ENCODE data around the gene TASP1.
A peak's percentile ranks its signal among the peaks of the same experiment; 100 is the strongest.

Gene TASP1, protein sequence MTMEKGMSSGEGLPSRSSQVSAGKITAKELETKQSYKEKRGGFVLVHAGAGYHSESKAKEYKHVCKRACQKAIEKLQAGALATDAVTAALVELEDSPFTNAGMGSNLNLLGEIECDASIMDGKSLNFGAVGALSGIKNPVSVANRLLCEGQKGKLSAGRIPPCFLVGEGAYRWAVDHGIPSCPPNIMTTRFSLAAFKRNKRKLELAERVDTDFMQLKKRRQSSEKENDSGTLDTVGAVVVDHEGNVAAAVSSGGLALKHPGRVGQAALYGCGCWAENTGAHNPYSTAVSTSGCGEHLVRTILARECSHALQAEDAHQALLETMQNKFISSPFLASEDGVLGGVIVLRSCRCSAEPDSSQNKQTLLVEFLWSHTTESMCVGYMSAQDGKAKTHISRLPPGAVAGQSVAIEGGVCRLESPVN

GRCh38 chr20:13638496-13639149, at the start of gene TASP1:
Gene TASP1 (minus strand): TSS chr20:13638932. CDS start chr20:13630078, 8,854 bp downstream.
- Histone ChIP-seq H3K27ac (ENCODE audit: low read length) (peak within 1 kb of the TSS; percentile 56), H3K4me3 (ENCODE audit: low read length in 2 of 2) (peak within 1 kb of the TSS; percentile 97 to 100), H3K4me1 (ENCODE audit: control insufficient read depth, insufficient read depth, low read length) (peaks cover 5% of the 10 kb centered on the region), H3K9me3 (ENCODE audit: control insufficient read depth in 2 of 2, low read length in 2 of 2) (no peaks in the 10 kb centered on the region), H3K36me3 (ENCODE audit: control insufficient read depth in 2 of 2, insufficient read depth in 2 of 2, low read length in 2 of 2) (no peaks in the 10 kb centered on the region), H3K9ac (ENCODE audit: low read length in 2 of 2) (peak within 1 kb of the TSS; percentile 79 to 94), H3K27me3 (ENCODE audit: control insufficient read depth in 1 of 2, insufficient read depth in 2 of 2, low read length in 2 of 2) (peaks cover 0 to 5% of the 10 kb centered on the region in 2 donors)

DNA sequence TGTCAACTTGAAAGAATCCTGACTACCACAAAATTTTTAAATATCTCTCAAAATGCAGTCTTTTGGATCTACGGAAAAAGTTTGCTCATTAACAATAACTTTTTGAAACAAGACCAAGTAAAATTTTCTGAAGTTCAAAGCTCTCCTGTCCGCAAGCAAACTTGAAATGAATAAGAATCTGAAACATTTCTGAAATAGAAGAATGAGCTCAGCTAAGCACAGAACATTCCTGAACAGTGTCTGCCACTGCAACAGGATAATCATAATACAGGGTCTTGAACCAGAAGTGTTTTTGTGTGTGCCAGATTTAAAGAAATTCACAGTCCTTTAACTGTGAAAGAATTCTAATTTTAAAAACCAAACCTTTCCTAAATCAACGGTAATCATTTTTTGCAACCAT, 49.1 kb upstream of the TASP1 start:
- no peaks in the 10 kb centered on the region for H3K9me3 ChIP-seq (ENCODE audit: control insufficient read depth in 2 of 2, low read length in 2 of 2)
- no peaks in the 10 kb centered on the region for H3K27me3 ChIP-seq (ENCODE audit: control insufficient read depth in 1 of 2, insufficient read depth in 2 of 2, low read length in 2 of 2)
- no peak overlapping the region for H3K9ac ChIP-seq (ENCODE audit: low read length in 2 of 2)
- no peak overlapping the region for H3K4me3 ChIP-seq (ENCODE audit: low read length in 2 of 2)
- no peaks in the 10 kb centered on the region for H3K4me1 ChIP-seq (ENCODE audit: control insufficient read depth, insufficient read depth, low read length)
- H3K27ac ChIP-seq (ENCODE audit: low read length), result no peak overlapping the region
- H3K36me3 ChIP-seq (ENCODE audit: control insufficient read depth in 2 of 2, insufficient read depth in 2 of 2, low read length in 2 of 2), result no peaks in the 10 kb centered on the region

DNA sequence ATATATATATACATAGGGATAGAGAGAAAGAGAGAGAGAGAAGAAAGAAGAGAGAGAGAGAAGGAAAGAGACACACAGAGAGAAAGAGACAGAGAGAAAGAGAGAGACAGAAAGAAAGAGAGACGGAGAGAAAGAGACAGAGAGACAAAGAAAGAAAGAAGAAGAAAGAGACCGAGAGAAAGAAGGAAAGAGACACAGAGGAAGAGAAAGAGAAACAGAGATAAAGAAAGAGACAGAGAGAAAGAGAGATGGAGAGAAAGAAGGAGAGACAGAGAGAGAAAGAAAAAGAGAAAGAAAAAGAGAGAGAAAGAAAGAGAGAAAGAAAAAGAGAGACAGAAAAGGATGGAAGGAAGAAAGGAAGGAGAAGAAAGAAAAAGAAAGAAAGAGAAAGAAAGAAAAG, 46.9 kb upstream of the TASP1 start:
- no peaks in the 10 kb centered on the region for H3K4me1 ChIP-seq (ENCODE audit: control insufficient read depth, insufficient read depth, low read length)
- H3K9ac ChIP-seq (ENCODE audit: low read length in 2 of 2), result no peak overlapping the region
- no peaks in the 10 kb centered on the region for H3K27me3 ChIP-seq (ENCODE audit: control insufficient read depth in 1 of 2, insufficient read depth in 2 of 2, low read length in 2 of 2)
- H3K27ac ChIP-seq (ENCODE audit: low read length), result no peak overlapping the region
- H3K36me3 ChIP-seq (ENCODE audit: control insufficient read depth in 2 of 2, insufficient read depth in 2 of 2, low read length in 2 of 2), result no peaks in the 10 kb centered on the region
- no peaks in the 10 kb centered on the region for H3K9me3 ChIP-seq (ENCODE audit: control insufficient read depth in 2 of 2, low read length in 2 of 2)
- H3K4me3 ChIP-seq (ENCODE audit: low read length in 2 of 2), result no peak overlapping the region

DNA sequence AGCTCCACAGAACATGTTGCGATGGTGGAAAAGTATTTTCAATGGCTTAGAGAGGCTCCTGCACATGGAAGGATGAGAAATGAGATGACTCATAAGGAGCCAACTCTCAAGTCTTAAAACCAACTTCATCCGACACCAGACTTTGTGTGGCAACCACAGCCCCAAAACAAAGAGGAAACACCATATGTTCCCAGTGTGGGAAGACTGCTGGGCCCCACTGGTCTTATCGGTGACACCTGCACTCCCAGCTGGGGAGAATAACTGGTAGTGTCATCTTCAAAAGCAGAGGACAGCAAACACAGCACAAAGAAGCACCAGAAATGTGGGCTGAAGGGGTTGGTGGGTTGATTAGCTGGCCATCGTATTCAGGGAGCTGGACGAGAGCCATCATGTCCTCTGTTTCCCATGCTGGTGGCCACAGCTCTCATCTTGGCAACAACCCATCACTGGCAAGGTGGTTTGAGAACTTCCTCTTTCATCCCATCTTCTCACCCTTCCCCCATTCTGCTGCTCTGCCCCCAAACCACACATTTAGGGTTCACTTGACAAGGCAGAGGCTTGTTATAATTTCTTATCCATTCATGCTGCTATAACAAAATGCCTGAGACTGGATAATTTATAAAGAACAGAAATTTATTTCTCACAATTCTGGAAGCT, 46.0 kb upstream of the TASP1 start:
- no peaks in the 10 kb centered on the region for H3K36me3 ChIP-seq (ENCODE audit: control insufficient read depth in 2 of 2, insufficient read depth in 2 of 2, low read length in 2 of 2)
- H3K27me3 ChIP-seq (ENCODE audit: control insufficient read depth in 1 of 2, insufficient read depth in 2 of 2, low read length in 2 of 2), result no peaks in the 10 kb centered on the region
- H3K4me3 ChIP-seq (ENCODE audit: low read length in 2 of 2), result no peak overlapping the region
- H3K9me3 ChIP-seq (ENCODE audit: control insufficient read depth in 2 of 2, low read length in 2 of 2), result no peaks in the 10 kb centered on the region
- no peak overlapping the region for H3K27ac ChIP-seq (ENCODE audit: low read length)
- no peaks in the 10 kb centered on the region for H3K4me1 ChIP-seq (ENCODE audit: control insufficient read depth, insufficient read depth, low read length)
- no peak overlapping the region for H3K9ac ChIP-seq (ENCODE audit: low read length in 2 of 2)

GRCh38 chr20:13683833-13684232, 45.1 kb upstream of the TASP1 start:
- Histone ChIP-seq H3K9me3 (ENCODE audit: control insufficient read depth in 2 of 2, low read length in 2 of 2) (no peaks in the 10 kb centered on the region), H3K4me3 (ENCODE audit: low read length in 2 of 2) (no peak overlapping the region), H3K36me3 (ENCODE audit: control insufficient read depth in 2 of 2, insufficient read depth in 2 of 2, low read length in 2 of 2) (no peaks in the 10 kb centered on the region), H3K27ac (ENCODE audit: low read length) (no peak overlapping the region), H3K4me1 (ENCODE audit: control insufficient read depth, insufficient read depth, low read length) (no peaks in the 10 kb centered on the region), H3K9ac (ENCODE audit: low read length in 2 of 2) (no peak overlapping the region), H3K27me3 (ENCODE audit: control insufficient read depth in 1 of 2, insufficient read depth in 2 of 2, low read length in 2 of 2) (no peaks in the 10 kb centered on the region)

DNA sequence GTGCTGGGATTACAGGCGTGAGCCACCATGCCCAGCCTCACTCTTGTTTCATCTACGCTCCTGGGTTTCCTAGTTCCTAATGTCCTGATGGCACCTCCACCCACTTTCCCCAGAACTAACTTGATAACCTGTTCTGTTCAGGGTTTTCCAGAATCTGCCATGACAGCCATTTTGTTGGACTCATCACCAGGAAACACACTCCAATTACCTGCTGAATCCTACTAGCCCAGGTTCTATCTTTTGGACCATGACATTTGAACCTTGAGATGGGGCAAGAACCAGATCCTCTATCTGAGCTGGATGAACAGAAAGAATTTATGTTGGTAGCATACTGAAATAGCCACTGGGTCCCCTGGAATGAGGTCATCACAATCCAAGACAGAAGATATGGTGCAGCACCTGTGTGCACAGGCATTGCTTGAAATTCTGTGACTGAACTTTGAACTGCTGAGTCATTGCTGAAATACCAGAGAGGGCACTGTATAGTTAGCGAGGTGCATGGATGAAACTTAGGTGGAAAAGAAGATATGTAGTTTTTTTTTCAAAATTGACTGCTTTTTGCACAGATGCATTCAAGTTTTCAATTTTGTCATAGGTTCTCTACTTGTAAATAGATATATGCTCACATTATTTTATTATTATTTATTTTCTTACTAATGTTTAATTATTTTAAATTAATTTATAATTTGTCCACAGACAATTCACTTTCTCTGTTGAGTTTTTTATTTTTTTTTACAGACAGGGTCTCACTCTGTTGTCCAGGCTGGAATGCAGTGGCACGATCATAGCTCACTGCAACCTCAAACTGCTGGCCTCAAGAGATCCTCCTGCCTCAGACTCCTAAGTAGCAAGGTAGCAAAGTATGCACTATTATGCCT, 42.8 kb upstream of the TASP1 start:
- Histone ChIP-seq H3K27me3 (ENCODE audit: control insufficient read depth in 1 of 2, insufficient read depth in 2 of 2, low read length in 2 of 2) (no peaks in the 10 kb centered on the region), H3K4me3 (ENCODE audit: low read length in 2 of 2) (no peak overlapping the region), H3K4me1 (ENCODE audit: control insufficient read depth, insufficient read depth, low read length) (no peaks in the 10 kb centered on the region), H3K9ac (ENCODE audit: low read length in 2 of 2) (no peak overlapping the region), H3K27ac (ENCODE audit: low read length) (no peak overlapping the region), H3K9me3 (ENCODE audit: control insufficient read depth in 2 of 2, low read length in 2 of 2) (no peaks in the 10 kb centered on the region), H3K36me3 (ENCODE audit: control insufficient read depth in 2 of 2, insufficient read depth in 2 of 2, low read length in 2 of 2) (no peaks in the 10 kb centered on the region)

DNA sequence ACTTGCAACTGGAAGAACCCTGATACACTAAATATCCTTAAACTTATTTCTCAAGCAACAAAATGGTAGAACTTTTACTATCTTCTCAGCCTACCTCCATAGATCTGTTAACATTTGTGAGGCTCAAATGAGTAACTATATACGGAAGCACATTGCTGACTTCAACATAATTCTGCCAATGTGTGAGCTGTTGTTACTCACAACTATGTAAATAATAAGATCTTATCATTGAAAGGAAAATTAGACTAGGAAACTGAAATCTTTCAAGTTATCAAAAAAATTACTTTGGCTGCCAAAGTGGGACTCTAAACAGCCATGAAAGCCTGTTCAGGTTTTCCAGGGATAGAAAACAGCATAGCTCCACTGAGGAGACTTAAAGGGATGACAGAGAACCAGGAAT, 40.2 kb upstream of the TASP1 start:
- no peak overlapping the region for H3K27ac ChIP-seq (ENCODE audit: low read length)
- no peaks in the 10 kb centered on the region for H3K4me1 ChIP-seq (ENCODE audit: control insufficient read depth, insufficient read depth, low read length)
- H3K27me3 ChIP-seq (ENCODE audit: control insufficient read depth in 1 of 2, insufficient read depth in 2 of 2, low read length in 2 of 2), result no peaks in the 10 kb centered on the region
- no peak overlapping the region for H3K9ac ChIP-seq (ENCODE audit: low read length in 2 of 2)
- no peaks in the 10 kb centered on the region for H3K36me3 ChIP-seq (ENCODE audit: control insufficient read depth in 2 of 2, insufficient read depth in 2 of 2, low read length in 2 of 2)
- H3K4me3 ChIP-seq (ENCODE audit: low read length in 2 of 2), result no peak overlapping the region
- H3K9me3 ChIP-seq (ENCODE audit: control insufficient read depth in 2 of 2, low read length in 2 of 2), result no peaks in the 10 kb centered on the region

DNA sequence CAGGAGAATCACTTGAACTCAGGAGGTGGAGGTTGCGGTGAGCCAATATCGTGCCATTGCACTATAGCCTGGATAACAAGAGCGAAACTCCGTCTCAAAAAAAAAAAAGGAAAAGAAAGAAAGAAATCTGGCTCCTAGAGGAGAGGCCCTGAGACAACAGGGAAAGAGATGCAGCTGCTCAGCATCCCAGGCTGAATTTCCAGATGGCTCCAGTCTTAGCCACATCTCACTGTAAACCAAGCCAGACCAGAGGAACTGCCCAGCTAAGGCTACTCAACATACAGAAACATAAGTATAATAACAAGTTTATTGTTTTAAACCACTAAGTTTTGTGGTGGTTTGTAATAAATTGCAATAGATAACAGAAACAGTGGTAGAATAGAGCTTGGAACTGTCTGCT, 38.5 kb upstream of the TASP1 start:
- H3K4me3 ChIP-seq (ENCODE audit: low read length in 2 of 2), result no peak overlapping the region
- no peak overlapping the region for H3K9ac ChIP-seq (ENCODE audit: low read length in 2 of 2)
- H3K9me3 ChIP-seq (ENCODE audit: control insufficient read depth in 2 of 2, low read length in 2 of 2), result no peaks in the 10 kb centered on the region
- H3K27ac ChIP-seq (ENCODE audit: low read length), result no peak overlapping the region
- H3K4me1 ChIP-seq (ENCODE audit: control insufficient read depth, insufficient read depth, low read length), result no peaks in the 10 kb centered on the region
- no peaks in the 10 kb centered on the region for H3K36me3 ChIP-seq (ENCODE audit: control insufficient read depth in 2 of 2, insufficient read depth in 2 of 2, low read length in 2 of 2)
- no peaks in the 10 kb centered on the region for H3K27me3 ChIP-seq (ENCODE audit: control insufficient read depth in 1 of 2, insufficient read depth in 2 of 2, low read length in 2 of 2)

- no peak overlapping the region for H3K4me3 ChIP-seq (ENCODE audit: low read length in 2 of 2)
- H3K36me3 ChIP-seq (ENCODE audit: control insufficient read depth in 2 of 2, insufficient read depth in 2 of 2, low read length in 2 of 2), result no peaks in the 10 kb centered on the region
- H3K9me3 ChIP-seq (ENCODE audit: control insufficient read depth in 2 of 2, low read length in 2 of 2), result no peaks in the 10 kb centered on the region
- H3K27ac ChIP-seq (ENCODE audit: low read length), result no peak overlapping the region
- H3K27me3 ChIP-seq (ENCODE audit: control insufficient read depth in 1 of 2, insufficient read depth in 2 of 2, low read length in 2 of 2), result no peaks in the 10 kb centered on the region
- H3K4me1 ChIP-seq (ENCODE audit: control insufficient read depth, insufficient read depth, low read length), result no peaks in the 10 kb centered on the region
- no peak overlapping the region for H3K9ac ChIP-seq (ENCODE audit: low read length in 2 of 2)
Observed at GRCh38 chr20:13676682-13677081, 38.0 kb upstream of the TASP1 start.

- Histone ChIP-seq H3K27ac (ENCODE audit: low read length) (no peak overlapping the region), H3K27me3 (ENCODE audit: control insufficient read depth in 1 of 2, insufficient read depth in 2 of 2, low read length in 2 of 2) (no peaks in the 10 kb centered on the region), H3K36me3 (ENCODE audit: control insufficient read depth in 2 of 2, insufficient read depth in 2 of 2, low read length in 2 of 2) (no peaks in the 10 kb centered on the region), H3K4me1 (ENCODE audit: control insufficient read depth, insufficient read depth, low read length) (no peaks in the 10 kb centered on the region), H3K9ac (ENCODE audit: low read length in 2 of 2) (no peak overlapping the region), H3K9me3 (ENCODE audit: control insufficient read depth in 2 of 2, low read length in 2 of 2) (no peaks in the 10 kb centered on the region), H3K4me3 (ENCODE audit: low read length in 2 of 2) (no peak overlapping the region)
Observed at GRCh38 chr20:13672690-13673089, 34.0 kb upstream of the TASP1 start.

Data from stomach smooth muscle (tissue), 2 donors.